Measurements from ENCODE around the gene RAB31.

RAB31 gene

DNA sequence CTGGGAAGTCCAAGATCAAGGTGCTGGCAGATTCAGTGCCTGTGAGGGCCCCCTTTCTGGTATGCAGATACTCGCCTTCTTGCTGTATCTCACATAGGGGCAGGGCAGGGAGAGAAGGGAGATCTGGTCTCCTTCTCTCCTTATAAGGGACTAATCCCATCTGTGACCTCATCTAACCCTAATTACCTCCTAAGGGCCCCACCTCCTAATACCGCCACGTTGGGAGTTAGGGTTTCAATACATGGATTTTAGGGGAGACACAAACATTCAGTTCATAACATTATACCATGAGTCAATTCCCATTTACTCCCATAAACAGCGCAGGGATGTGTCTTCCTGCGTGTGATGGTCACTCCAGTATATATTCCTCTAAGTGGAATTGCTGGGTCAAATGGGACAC is 103.9 kb downstream of the RAB31 start:
- TF ChIP-seq, protein P1, sequence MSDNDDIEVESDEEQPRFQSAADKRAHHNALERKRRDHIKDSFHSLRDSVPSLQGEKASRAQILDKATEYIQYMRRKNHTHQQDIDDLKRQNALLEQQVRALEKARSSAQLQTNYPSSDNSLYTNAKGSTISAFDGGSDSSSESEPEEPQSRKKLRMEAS (IDR thresholded peaks at IDR 0.05; ENCODE audit: low read depth, low read length), result no peak
- TF ChIP-seq, protein P2, sequence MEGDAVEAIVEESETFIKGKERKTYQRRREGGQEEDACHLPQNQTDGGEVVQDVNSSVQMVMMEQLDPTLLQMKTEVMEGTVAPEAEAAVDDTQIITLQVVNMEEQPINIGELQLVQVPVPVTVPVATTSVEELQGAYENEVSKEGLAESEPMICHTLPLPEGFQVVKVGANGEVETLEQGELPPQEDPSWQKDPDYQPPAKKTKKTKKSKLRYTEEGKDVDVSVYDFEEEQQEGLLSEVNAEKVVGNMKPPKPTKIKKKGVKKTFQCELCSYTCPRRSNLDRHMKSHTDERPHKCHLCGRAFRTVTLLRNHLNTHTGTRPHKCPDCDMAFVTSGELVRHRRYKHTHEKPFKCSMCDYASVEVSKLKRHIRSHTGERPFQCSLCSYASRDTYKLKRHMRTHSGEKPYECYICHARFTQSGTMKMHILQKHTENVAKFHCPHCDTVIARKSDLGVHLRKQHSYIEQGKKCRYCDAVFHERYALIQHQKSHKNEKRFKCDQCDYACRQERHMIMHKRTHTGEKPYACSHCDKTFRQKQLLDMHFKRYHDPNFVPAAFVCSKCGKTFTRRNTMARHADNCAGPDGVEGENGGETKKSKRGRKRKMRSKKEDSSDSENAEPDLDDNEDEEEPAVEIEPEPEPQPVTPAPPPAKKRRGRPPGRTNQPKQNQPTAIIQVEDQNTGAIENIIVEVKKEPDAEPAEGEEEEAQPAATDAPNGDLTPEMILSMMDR (IDR thresholded peaks at IDR 0.05; ENCODE audit: low read depth, low read length), result no peak
- TF ChIP-seq POLR2A (IDR thresholded peaks at IDR 0.05; ENCODE audit: extremely low read depth, insufficient read length), result no peak
- no peak for TF ChIP-seq MYC (IDR thresholded peaks at IDR 0.05; ENCODE audit: low read depth, low read length)
- DNase-seq (ENCODE audit: low read depth), result no peak
- H3K4me3 ChIP-seq (ENCODE audit: low read depth, low read length), result no peak overlapping the region

GRCh38 chr18:9814431-9814830 is 106.3 kb downstream of the RAB31 start:
- no peak overlapping the region for H3K4me3 ChIP-seq (ENCODE audit: low read depth, low read length)
- DNase-seq (ENCODE audit: low read depth), result no peak
- TF ChIP-seq, protein P2 (IDR thresholded peaks at IDR 0.05; ENCODE audit: low read depth, low read length), result no peak
- TF ChIP-seq, protein P1 (IDR thresholded peaks at IDR 0.05; ENCODE audit: low read depth, low read length), result no peak
- TF ChIP-seq POLR2A (IDR thresholded peaks at IDR 0.05; ENCODE audit: extremely low read depth, insufficient read length), result no peak
- no peak for TF ChIP-seq MYC (IDR thresholded peaks at IDR 0.05; ENCODE audit: low read depth, low read length)

GRCh38 chr18:9817286-9817685 is 109.2 kb downstream of the RAB31 start:
- H3K4me3 ChIP-seq (ENCODE audit: low read depth, low read length), result no peak overlapping the region
- TF ChIP-seq, protein P2 (IDR thresholded peaks at IDR 0.05; ENCODE audit: low read depth, low read length), result no peak
- no peak for TF ChIP-seq POLR2A (IDR thresholded peaks at IDR 0.05; ENCODE audit: extremely low read depth, insufficient read length)
- TF ChIP-seq, protein P1 (IDR thresholded peaks at IDR 0.05; ENCODE audit: low read depth, low read length), result no peak
- TF ChIP-seq MYC (IDR thresholded peaks at IDR 0.05; ENCODE audit: low read depth, low read length), result no peak
- no peak for DNase-seq (ENCODE audit: low read depth)

GRCh38 chr18:9817725-9818422 is 109.8 kb downstream of the RAB31 start:
- no peak overlapping the region for H3K4me3 ChIP-seq (ENCODE audit: low read depth, low read length)
- no peak for DNase-seq (ENCODE audit: low read depth)
- TF ChIP-seq POLR2A (IDR thresholded peaks at IDR 0.05; ENCODE audit: extremely low read depth, insufficient read length) (no peak), MYC (IDR thresholded peaks at IDR 0.05; ENCODE audit: low read depth, low read length) (no peak)
- TF ChIP-seq, protein P1 (IDR thresholded peaks at IDR 0.05; ENCODE audit: low read depth, low read length), result no peak
- TF ChIP-seq, protein P2 (IDR thresholded peaks at IDR 0.05; ENCODE audit: low read depth, low read length), result no peak

DNA sequence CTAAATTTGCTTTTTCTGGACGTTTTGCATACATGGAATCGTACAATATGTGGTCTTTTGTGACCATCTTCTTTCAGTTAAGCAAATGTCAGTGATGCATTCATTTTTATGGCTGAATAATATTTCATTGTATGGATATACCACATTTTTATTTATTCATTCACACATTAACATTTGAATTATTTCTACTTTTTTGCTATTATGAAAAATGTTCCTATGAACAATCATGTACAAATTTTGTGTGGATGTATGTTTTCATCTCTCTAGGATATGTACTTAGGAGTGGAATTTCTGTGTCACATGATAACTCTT is 110.3 kb downstream of the RAB31 start:
- DNase-seq (ENCODE audit: low read depth), result no peak
- TF ChIP-seq MYC (IDR thresholded peaks at IDR 0.05; ENCODE audit: low read depth, low read length), result no peak
- TF ChIP-seq, protein P2 (IDR thresholded peaks at IDR 0.05; ENCODE audit: low read depth, low read length), result no peak
- TF ChIP-seq, protein P1 (IDR thresholded peaks at IDR 0.05; ENCODE audit: low read depth, low read length), result no peak
- no peak for TF ChIP-seq POLR2A (IDR thresholded peaks at IDR 0.05; ENCODE audit: extremely low read depth, insufficient read length)
- H3K4me3 ChIP-seq (ENCODE audit: low read depth, low read length), result no peak overlapping the region
